ENCODE measurements around the gene PLCXD1.
"Not testable (repeated sequence)": the region's sequence is repeated elsewhere in the genome, so short reads cannot be mapped to it uniquely, and the experiment has no call there.

PLCXD1 gene

GRCh38 chrX:320126-320783 is 39.1 kb downstream of the PLCXD1 start:
- no peak for TF ChIP-seq CTCF (IDR thresholded peaks at IDR 0.05)
- no peak for DNase-seq
- Mint-ChIP-seq H3K9me3 (no peaks in the 10 kb centered on the region), H3K36me3 (ENCODE audit: low read depth) (no peaks in the 10 kb centered on the region), H3K27me3 (ENCODE audit: low read depth, poor library complexity) (peaks cover 6% of the 10 kb centered on the region), H3K4me1 (peaks cover 21% of the 10 kb centered on the region), H3K27ac (peak overlapping the region; percentile 84), H3K4me3 (peak overlapping the region; percentile 89)

- no peak overlapping the region for H3K4me3 Mint-ChIP-seq
Measured at GRCh38 chrX:323721-324628, 42.8 kb downstream of the PLCXD1 start.

GRCh38 chrX:324664-325063 is 43.5 kb downstream of the PLCXD1 start:
- not testable (repeated sequence) for DNase-seq; H3K27ac Mint-ChIP-seq; H3K4me3 Mint-ChIP-seq; H3K36me3 Mint-ChIP-seq (ENCODE audit: low read depth); H3K9me3 Mint-ChIP-seq; H3K27me3 Mint-ChIP-seq (ENCODE audit: low read depth, poor library complexity)
- peaks cover 29% of the 10 kb centered on the region for H3K4me1 Mint-ChIP-seq

More at GRCh38 chrX:323721-324628, 42.8 kb downstream of the PLCXD1 start:
- Mint-ChIP-seq H3K27ac (peak overlapping the region; percentile 2), H3K4me1 (peaks cover 29% of the 10 kb centered on the region), H3K27me3 (ENCODE audit: low read depth, poor library complexity) (peaks cover 7% of the 10 kb centered on the region), H3K36me3 (ENCODE audit: low read depth) (no peaks in the 10 kb centered on the region), H3K9me3 (no peaks in the 10 kb centered on the region)
- peak; percentile 53 for DNase-seq
- TF ChIP-seq CTCF (IDR thresholded peaks at IDR 0.05): no peak

GRCh38 chrX:327660-328126 is 46.5 kb downstream of the PLCXD1 start:
- Mint-ChIP-seq H3K36me3 (ENCODE audit: low read depth) (no peaks in the 10 kb centered on the region), H3K27me3 (ENCODE audit: low read depth, poor library complexity) (peaks cover 4% of the 10 kb centered on the region), H3K9me3 (peaks cover 3% of the 10 kb centered on the region), H3K4me3 (no peak overlapping the region), H3K4me1 (peaks cover 23% of the 10 kb centered on the region), H3K27ac (no peak overlapping the region)
- no peak for TF ChIP-seq CTCF (IDR thresholded peaks at IDR 0.05)
- DNase-seq: no peak

- H3K36me3 Mint-ChIP-seq (ENCODE audit: low read depth): no peaks in the 10 kb centered on the region
- TF ChIP-seq CTCF (IDR thresholded peaks at IDR 0.05): no peak
- H3K9me3 Mint-ChIP-seq: peaks cover 3% of the 10 kb centered on the region
- H3K27ac Mint-ChIP-seq: no peak overlapping the region
- no peak overlapping the region for H3K4me3 Mint-ChIP-seq
- peaks cover 4% of the 10 kb centered on the region for H3K27me3 Mint-ChIP-seq (ENCODE audit: low read depth, poor library complexity)
- DNase-seq: no peak
- H3K4me1 Mint-ChIP-seq: peaks cover 13% of the 10 kb centered on the region
Measured at GRCh38 chrX:329291-329910, 48.2 kb downstream of the PLCXD1 start.

GRCh38 chrX:330141-330725 is 49.1 kb downstream of the PLCXD1 start:
- H3K27ac Mint-ChIP-seq; H3K4me1 Mint-ChIP-seq; H3K27me3 Mint-ChIP-seq (ENCODE audit: low read depth, poor library complexity); H3K9me3 Mint-ChIP-seq; DNase-seq; H3K4me3 Mint-ChIP-seq; H3K36me3 Mint-ChIP-seq (ENCODE audit: low read depth): not testable (repeated sequence)

Data from nephron progenitor cell (in vitro differentiated cells).